Activated naive CD4-positive, alpha-beta T cell (primary cell): ENCODE measurements around the gene DAP3.
"Not testable (repeated sequence)": the region's sequence is repeated elsewhere in the genome, so short reads cannot be mapped to it uniquely, and the experiment has no call there.

Source experiments
- DNase-seq, 4 experiments: peaks; one replicate each; lab custom pipeline; 2025; lab: John Stamatoyannopoulos, UW

Gene DAP3

GRCh38 chr1:155689081-155689607 is at the start of gene DAP3:
Gene DAP3, plus strand, starts transcription at chr1:155689091. Its CDS starts 20,689 bp downstream, at chr1:155709780.
- not testable (repeated sequence) for DNase-seq

GRCh38 chr1:155640367-155640766 is 48.5 kb upstream of the DAP3 start:
- no peak for DNase-seq

- DNase-seq = not testable (repeated sequence)
Observed at GRCh38 chr1:155642559-155643180, 46.2 kb upstream of the DAP3 start.

- no peak for DNase-seq
Observed at GRCh38 chr1:155643230-155643629, 45.7 kb upstream of the DAP3 start.

- no peak for DNase-seq
Observed at GRCh38 chr1:155645034-155645598, 43.8 kb upstream of the DAP3 start.

- no peak for DNase-seq
Observed at GRCh38 chr1:155645648-155646047, 43.2 kb upstream of the DAP3 start.

- no peak for DNase-seq
Observed at GRCh38 chr1:155646307-155646706, 42.6 kb upstream of the DAP3 start.

- no peak for DNase-seq
Observed at GRCh38 chr1:155648207-155649147, 40.4 kb upstream of the DAP3 start.

- DNase-seq = no peak
Observed at GRCh38 chr1:155649676-155650075, 39.2 kb upstream of the DAP3 start.

- no peak for DNase-seq
Observed at GRCh38 chr1:155650231-155650757, 38.6 kb upstream of the DAP3 start.

- DNase-seq = no peak
Observed at GRCh38 chr1:155651861-155652661, 36.8 kb upstream of the DAP3 start.

GRCh38 chr1:155652951-155653350 is 35.9 kb upstream of the DAP3 start:
- no peak for DNase-seq

GRCh38 chr1:155657463-155657862 is 31.4 kb upstream of the DAP3 start:
- no peak for DNase-seq

GRCh38 chr1:155661239-155661638 is 27.7 kb upstream of the DAP3 start:
- DNase-seq = not testable (repeated sequence)

GRCh38 chr1:155669233-155670162 is 19.4 kb upstream of the DAP3 start:
- DNase-seq = no peak

GRCh38 chr1:155671750-155672149 is 17.1 kb upstream of the DAP3 start:
- DNase-seq = no peak

GRCh38 chr1:155673003-155673402 is 15.9 kb upstream of the DAP3 start:
- DNase-seq = no peak

- DNase-seq = no peak
Observed at GRCh38 chr1:155678027-155678426, 10.9 kb upstream of the DAP3 start.

- not testable (repeated sequence) for DNase-seq
Observed at GRCh38 chr1:155678992-155679391, 9.9 kb upstream of the DAP3 start.

GRCh38 chr1:155680531-155680930 is 8.4 kb upstream of the DAP3 start:
- no peak for DNase-seq
